Measurements from ENCODE around the gene SPEN. TPM values are rescaled to one million over a fixed set of nuclear protein-coding genes. Genes with fewer than 3 reads are reported as not detected.

SPEN gene
- total RNA-seq, 4 donors from 2014 or later = 55.0 to 79.7 (median 63.8) TPM

DNA sequence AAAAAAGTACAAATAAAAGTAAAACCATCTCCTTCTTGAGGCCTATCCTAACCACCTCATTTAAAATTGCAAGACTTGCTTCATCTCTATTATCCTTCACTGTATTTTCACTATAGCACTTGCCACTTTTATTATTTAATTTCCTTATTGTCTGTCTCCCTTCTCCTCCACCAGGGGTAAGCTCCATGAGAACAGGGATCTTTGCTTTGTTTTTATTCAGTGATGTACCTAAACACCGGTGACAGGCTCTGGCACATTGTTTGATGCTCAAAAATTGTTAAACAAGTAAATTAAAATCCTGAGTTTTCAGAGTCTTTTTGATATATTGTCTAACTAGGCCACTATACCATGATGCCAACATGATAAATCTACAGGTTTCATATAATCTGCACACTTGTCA, 17.2 kb upstream of the SPEN start:
- Histone ChIP-seq H3K36me3 (no peaks in the 10 kb centered on the region), H3K4me1 (peaks cover 60% of the 10 kb centered on the region), H3K4me3 (no peak overlapping the region), H3K9me3 (no peaks in the 10 kb centered on the region), H3K27ac (peak overlapping the region; percentile 53), H3K27me3 (no peaks in the 10 kb centered on the region)
- TF ChIP-seq CTCF (IDR thresholded peaks at IDR 0.05) (no peak), POLR2A (IDR thresholded peaks at IDR 0.05) (no peak), POLR2AphosphoS5 (IDR thresholded peaks at IDR 0.05) (no peak), EP300 (IDR thresholded peaks at IDR 0.05) (no peak)
- no peak for DNase-seq (ENCODE audit: low spot score in 2 of 2)
- WGBS = 62% methylated on average over 1 of the region's 1 CpG

GRCh38 chr1:15833069-15833679, 14.3 kb upstream of the SPEN start:
- TF ChIP-seq EP300 (IDR thresholded peaks at IDR 0.05) = no peak
- TF ChIP-seq POLR2AphosphoS5 (IDR thresholded peaks at IDR 0.05) = peak in 2 of 3 donors; percentile 17 to 57
- TF ChIP-seq CTCF (IDR thresholded peaks at IDR 0.05) = no peak
- Histone ChIP-seq H3K9me3 (no peaks in the 10 kb centered on the region), H3K27me3 (no peaks in the 10 kb centered on the region), H3K27ac (peak overlapping the region; percentile 93), H3K4me1 (peaks cover 51% of the 10 kb centered on the region), H3K36me3 (no peaks in the 10 kb centered on the region), H3K4me3 (peak overlapping the region; percentile 57)
- DNase-seq (ENCODE audit: low spot score in 2 of 2) = peak; percentile 85
- WGBS = 17% methylated on average over 22 of the region's 24 CpGs

GRCh38 chr1:15833842-15834405, 13.6 kb upstream of the SPEN start:
- Histone ChIP-seq H3K36me3 (no peaks in the 10 kb centered on the region), H3K4me1 (peaks cover 51% of the 10 kb centered on the region)
- WGBS = under 1% methylated on average over 10 of the region's 10 CpGs

DNA sequence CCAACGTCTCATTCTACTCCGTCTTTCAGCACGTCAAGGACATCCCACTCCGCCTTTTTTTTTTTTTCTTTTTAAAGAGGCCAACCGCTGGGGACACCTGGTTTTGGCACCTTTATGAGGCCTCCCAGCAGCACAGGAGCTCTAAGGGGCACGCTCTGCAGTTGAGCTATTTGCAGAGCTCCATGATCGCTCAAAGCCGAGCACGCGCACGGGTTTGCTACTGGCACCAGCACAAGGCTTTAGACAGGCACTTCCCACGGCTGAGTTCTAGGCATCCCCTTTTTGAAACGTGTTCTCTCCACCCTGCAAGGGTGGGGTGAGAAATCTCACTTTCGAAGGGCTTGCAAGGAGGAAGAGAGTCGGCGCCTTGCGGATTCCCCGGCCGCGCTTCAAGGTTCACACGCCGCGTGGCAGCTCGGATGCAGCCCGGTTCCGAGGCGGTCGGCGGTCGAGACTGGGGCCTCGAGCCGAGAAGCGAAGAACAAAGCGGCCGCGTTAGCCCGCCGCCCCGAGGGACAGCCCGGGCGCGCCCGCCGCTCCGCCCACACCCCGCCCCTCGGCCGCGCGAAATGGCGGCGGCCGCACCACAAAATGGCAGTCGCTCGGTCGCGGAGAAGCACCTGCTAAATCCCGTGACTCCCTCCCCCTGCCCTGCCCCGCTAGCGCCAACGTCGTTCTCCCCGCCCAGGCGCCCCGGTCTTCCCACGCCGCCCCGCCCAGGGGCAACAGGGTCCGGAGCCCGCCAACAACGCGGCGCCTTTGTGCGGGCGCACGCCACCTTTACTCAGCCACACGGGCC, 12.9 kb upstream of the SPEN start:
- DNase-seq (ENCODE audit: low spot score in 2 of 2) = peak; percentile 89 to 92
- TF ChIP-seq POLR2AphosphoS5 (IDR thresholded peaks at IDR 0.05) (peak in 1 of 3 donors; percentile 19), POLR2A (IDR thresholded peaks at IDR 0.05) (peak in 1 of 2 donors; percentile 77), EP300 (IDR thresholded peaks at IDR 0.05) (no peak)
- Histone ChIP-seq H3K4me1 (peaks cover 47% of the 10 kb centered on the region), H3K9me3 (no peaks in the 10 kb centered on the region), H3K4me3 (peak overlapping the region; percentile 57), H3K27me3 (no peaks in the 10 kb centered on the region), H3K36me3 (no peaks in the 10 kb centered on the region), H3K27ac (peak overlapping the region; percentile 93)
- WGBS = under 1% methylated on average over 14 of the region's 77 CpGs

More at GRCh38 chr1:15833842-15834405, 13.6 kb upstream of the SPEN start:
- H3K4me3 ChIP-seq = peak overlapping the region; percentile 57
- H3K27me3 ChIP-seq = no peaks in the 10 kb centered on the region
- H3K9me3 ChIP-seq = no peaks in the 10 kb centered on the region
- peak overlapping the region; percentile 93 for H3K27ac ChIP-seq
- DNase-seq (ENCODE audit: low spot score in 2 of 2) = no peak
- TF ChIP-seq POLR2AphosphoS5 (IDR thresholded peaks at IDR 0.05) = no peak
- no peak for TF ChIP-seq CTCF (IDR thresholded peaks at IDR 0.05)
- TF ChIP-seq EP300 (IDR thresholded peaks at IDR 0.05) = no peak
- no peak for TF ChIP-seq POLR2A (IDR thresholded peaks at IDR 0.05)

DNA sequence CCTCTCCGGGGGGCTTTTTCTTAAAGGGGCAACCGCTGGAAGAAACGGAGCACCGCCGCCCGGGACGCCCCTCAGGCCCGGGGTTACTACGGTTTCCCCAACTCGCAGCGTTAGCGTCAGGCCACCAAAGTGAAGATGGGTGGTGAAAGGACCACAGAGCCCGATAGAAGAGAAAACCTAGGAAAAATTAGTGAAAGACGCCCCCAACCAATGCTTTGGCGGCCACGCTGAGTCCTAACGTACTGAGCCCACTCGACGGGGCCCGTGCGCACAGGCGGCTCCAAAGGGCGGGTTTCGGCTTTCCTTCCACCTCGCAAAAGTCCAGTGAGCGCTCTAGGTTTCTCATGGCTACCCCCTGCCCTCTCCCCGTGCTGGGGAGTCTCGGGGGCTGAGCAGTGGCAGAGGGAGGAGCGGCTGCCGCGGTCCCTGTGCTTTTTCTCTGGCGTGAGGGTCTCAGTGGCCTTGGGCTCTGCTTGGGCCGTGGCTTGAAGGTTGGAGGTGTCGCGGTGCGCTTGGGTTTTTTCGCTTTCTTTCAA, 12.2 kb upstream of the SPEN start:
- Histone ChIP-seq H3K27ac (peak overlapping the region; percentile 93), H3K4me3 (peak overlapping the region; percentile 57), H3K9me3 (no peaks in the 10 kb centered on the region), H3K36me3 (no peaks in the 10 kb centered on the region), H3K4me1 (peaks cover 40% of the 10 kb centered on the region), H3K27me3 (no peaks in the 10 kb centered on the region)
- under 1% methylated on average over 37 of the region's 37 CpGs for WGBS
- TF ChIP-seq POLR2A (IDR thresholded peaks at IDR 0.05) (no peak), CTCF (IDR thresholded peaks at IDR 0.05) (no peak)
- peak in 1 of 2 donors; percentile 82 for DNase-seq (ENCODE audit: low spot score in 2 of 2)
